GM10248 (cell line): ENCODE results near the gene SNCB.

Experiments
- CTCF ChIA-PET: fragments of 300-600 bp; sonication (Branson Sonifier 250); formaldehyde crosslinking; extraction: SDS; loops from one replicate; lab custom pipeline; 2021; ENCODE audit warnings: antibody characterized with exemption; lab: Yijun Ruan, JAX
- POLR2A ChIA-PET: fragments of 350-650 bp; sonication (Branson Sonifier 250); formaldehyde crosslinking; extraction: SDS; loops from one replicate; lab custom pipeline; 2020; ENCODE audit warnings: antibody characterized with exemption; lab: Yijun Ruan, JAX
- DNase-seq: peaks from one replicate; pipeline ENCODE4 v3.0.0; 2012; ENCODE audit errors: extremely low spot score
- TF ChIP-seq, protein P1 (sequence below): IDR thresholded peaks from 2 replicates; pipeline ENCODE4 v1.5.1; 2012; ENCODE audit warnings: mild to moderate bottlenecking, low read depth; ENCODE audit errors: extremely low read depth, missing control alignments, control extremely low read depth

SNCB gene

DNA sequence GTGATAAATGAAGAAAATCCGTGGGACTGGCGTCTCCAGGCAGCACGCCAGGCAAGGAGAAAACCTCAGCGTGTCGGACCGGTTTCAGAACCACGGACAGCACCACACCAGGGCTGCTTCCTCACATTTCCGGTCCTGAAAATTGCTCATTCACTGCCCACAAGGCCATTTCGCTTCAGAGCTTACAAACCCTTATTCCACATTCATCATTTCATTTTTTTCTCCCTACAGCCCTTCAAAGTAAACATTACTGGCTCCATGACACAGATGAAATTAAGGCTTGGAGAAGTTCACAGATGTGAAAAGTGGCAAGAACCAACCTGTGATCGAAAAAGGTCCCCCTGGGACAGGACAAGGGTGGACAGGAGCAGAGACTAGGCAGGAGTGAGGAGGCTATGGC, 18.9 kb downstream of the SNCB start:
- TF ChIP-seq, protein P1, sequence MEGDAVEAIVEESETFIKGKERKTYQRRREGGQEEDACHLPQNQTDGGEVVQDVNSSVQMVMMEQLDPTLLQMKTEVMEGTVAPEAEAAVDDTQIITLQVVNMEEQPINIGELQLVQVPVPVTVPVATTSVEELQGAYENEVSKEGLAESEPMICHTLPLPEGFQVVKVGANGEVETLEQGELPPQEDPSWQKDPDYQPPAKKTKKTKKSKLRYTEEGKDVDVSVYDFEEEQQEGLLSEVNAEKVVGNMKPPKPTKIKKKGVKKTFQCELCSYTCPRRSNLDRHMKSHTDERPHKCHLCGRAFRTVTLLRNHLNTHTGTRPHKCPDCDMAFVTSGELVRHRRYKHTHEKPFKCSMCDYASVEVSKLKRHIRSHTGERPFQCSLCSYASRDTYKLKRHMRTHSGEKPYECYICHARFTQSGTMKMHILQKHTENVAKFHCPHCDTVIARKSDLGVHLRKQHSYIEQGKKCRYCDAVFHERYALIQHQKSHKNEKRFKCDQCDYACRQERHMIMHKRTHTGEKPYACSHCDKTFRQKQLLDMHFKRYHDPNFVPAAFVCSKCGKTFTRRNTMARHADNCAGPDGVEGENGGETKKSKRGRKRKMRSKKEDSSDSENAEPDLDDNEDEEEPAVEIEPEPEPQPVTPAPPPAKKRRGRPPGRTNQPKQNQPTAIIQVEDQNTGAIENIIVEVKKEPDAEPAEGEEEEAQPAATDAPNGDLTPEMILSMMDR: no peak
- ChIA-PET POLR2A (no interaction called here), CTCF (no interaction called here)
- DNase-seq: no peak

DNA sequence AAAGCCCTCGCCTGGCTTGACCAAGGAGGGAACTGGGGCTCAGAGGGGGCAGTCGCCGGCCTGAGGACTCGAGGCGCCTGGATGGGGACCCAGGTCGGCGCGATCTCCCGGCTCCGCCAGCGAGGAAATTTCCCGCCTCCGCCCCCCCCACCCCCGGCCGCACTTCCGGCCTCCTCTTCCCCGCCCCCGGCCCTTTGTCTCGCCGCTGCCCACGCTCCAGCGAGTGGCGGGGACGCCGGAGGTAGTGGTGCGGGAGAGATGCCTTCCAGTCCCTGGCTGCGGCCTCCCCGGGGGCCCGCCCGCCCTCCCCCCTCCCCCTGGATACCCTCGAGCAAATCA, 19.9 kb downstream of the SNCB start:
- CTCF ChIA-PET: no interaction called here

DNA sequence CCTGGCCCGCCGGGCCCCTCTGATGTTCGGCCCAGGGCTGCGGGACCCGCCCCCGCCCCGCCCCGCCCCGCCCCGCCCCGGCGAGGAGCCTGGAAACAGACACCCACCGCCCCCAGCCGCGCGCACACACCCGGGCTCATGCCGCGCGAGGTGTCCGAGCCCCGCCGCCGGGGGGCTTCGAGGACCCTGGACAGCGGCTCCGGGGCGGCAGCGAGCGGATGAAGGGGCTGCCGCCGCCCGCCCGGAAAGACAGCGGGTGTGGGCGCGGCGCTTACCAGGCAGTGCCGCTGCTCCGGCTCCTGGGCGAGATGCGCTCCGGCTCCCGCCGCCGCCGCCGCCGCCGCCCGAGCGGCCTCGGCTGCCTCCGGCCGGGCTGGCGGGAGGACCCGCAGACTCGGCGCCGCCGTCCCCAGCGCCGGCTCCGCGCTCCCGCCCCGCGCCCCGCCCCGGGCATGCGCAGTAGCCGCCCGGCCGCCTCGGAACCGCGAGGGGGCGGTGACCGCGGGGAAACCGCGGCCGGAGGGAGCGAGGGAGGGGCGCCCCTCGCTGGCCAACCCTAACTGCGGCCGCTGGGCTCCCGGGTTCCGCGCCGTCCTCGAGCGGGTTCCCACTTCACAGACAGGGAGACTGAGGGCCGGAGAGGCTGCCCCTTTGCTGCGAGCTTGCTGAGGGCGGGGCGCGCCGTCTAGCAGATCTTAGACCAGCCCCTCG, 20.5 kb downstream of the SNCB start, which contains the start of gene GPRIN1:
GPRIN1 (minus strand) TSS at position 433 of the 711 bp plus-strand sequence. CDS start 10,322 bp downstream, outside the sequence.
- CTCF ChIA-PET: no interaction called here
- POLR2A ChIA-PET: no interaction called here
- TF ChIP-seq, protein P1: peak; percentile 49
- peak; percentile 96 for DNase-seq

More for the DNA sequence above, 19.9 kb downstream of the SNCB start:
- TF ChIP-seq, protein P1: no peak
- POLR2A ChIA-PET: no interaction called here
- DNase-seq: no peak

DNA sequence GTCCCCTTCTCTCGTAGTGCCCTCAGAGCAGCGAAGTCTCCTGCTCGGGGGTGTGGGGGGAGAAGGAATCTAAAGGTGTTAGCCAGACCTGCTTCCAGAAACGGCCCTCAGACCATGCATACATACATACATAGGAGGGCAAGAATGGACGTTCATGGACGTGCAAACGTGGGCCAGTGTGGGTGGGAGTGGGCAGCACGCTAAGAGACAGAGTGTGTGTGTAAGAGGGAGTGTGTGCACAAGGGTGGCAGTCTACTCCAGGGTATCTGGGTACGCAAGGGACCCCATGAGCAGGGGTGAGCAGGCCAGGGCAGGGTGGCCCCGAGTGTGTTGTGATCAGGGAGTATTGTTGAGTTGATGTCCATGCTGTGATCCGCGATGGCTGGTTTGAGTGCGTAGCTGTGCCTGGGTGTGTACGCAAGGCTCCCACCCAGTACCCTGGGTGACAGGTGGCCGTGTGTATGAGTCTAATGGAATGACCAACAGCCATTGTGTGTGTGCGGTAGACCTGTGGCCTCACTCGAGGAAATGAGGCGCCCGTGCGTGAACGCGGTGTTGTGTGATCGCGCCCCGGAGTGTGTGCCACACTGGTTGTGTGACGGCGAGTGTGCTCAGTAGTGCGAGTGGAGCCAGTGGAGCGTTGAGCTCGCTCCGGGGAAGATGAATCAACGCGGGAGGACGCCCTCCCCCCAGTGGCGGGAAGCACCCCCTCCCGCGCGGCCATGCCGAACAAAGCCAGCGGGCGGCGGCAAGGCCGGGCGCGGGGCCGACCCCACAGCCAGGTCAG, 21.2 kb downstream of the SNCB start:
- TF ChIP-seq, protein P1: no peak
- DNase-seq: no peak
- CTCF ChIA-PET: interaction anchor here (1.0 to 1.5 kb wide), 3 partner anchors 16 to 192 kb away, joined by 3 read pairs; no protein-coding TSS in a partner anchor
- POLR2A ChIA-PET: no interaction called here

DNA sequence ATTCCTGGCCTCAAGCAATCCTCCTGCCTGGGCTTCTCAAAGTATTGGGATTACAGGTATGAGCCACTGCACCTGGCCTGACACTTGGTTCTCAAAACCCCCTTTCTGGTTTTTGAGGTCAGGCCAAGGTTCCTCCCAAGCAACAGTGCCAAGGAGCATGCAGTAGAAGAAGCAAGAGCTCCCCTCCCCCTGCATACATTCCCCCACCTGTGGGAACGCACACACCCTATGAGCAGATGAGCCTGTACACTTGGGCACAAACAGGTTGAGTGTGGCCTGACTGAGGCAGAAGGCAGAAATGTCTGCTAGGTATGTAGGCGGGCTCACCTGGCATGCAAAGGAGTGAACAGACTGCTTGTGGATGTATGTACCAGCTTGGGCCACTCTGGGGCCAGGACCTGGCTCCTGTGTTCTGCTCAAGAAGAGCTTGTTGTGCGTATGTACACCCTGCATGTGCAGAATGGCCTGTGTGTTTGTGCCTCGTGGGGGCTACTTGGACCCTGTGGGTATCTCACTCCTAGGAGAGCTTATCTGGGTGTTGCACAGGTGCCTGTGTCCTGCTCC, 22.1 kb downstream of the SNCB start:
- POLR2A ChIA-PET: no interaction called here
- no peak for DNase-seq
- TF ChIP-seq, protein P1: no peak
- CTCF ChIA-PET: interaction anchor here (0.6 to 1.9 kb wide), 7 partner anchors 14 to 280 kb away, joined by 3 to 6 read pairs (median 3); no protein-coding TSS in a partner anchor

DNA sequence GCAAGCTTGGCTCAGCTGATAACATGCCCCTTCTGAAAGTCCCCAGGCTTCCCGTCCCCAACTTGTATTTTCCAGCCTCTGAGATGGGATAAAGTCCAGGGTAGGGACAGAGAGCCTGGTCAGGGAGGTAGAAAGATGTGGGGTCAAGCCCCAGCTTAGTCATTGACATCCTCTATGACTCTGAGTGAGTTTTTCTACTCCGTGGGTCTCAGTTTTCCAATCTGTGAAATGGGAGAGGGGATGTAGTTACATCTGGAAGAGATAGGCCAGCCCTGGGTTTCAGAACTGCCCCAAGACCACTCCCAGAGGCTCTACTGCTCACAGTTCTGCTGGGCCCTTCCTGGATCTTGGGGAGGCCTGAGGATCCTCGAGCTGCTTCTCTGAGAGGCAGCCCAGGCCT, 23.5 kb downstream of the SNCB start:
- DNase-seq: no peak
- POLR2A ChIA-PET: no interaction called here
- TF ChIP-seq, protein P1: no peak
- CTCF ChIA-PET: interaction anchor here (0.9 to 1.9 kb wide), 3 partner anchors 11 to 54 kb away, joined by 3 to 6 read pairs (median 4); no protein-coding TSS in a partner anchor
